ENCODE measurements around the gene RNF144B. TPM values are rescaled to one million over a fixed set of nuclear protein-coding genes. Genes with fewer than 3 reads are reported as not detected.

Gene RNF144B
- total and polyA plus RNA-seq, 2 of the 13 experiments (the other 11 are each of a cell fraction or from before 2014, with no cell fraction given), result 1.8 to 4.3 TPM

DNA sequence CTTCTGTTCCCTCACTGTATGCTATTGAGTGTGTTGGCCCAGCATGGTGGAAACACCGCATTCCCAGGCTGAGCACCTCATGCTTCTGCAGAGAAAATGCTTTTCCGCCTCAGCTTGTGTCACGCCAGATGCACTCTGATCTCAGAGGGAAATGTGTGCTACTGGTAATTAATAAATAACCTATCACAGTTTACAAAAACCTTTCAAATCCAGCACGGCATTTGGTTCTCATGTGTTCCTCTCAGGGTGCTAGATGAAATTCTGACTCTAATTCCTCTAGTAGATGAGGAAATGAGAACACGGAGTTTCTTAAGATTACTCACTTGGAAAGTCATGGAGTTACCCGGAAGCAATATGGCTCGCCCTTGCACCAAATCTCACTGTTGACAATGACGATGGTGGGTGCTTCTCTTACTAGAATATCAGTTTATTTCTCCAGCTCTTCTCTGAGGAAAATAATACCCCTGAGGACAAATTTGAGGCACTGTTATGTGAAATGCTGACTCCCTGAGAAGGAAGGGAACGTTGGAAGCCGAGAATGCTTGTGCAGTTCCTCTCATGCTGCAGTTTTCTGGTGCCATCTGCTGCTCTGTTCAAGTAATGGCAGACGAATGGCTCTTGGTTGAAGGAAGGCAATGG, 116.6 kb downstream of the RNF144B start (continued):
- TF ChIP-seq TMF1 (CRISPR knock-in tag; IDR thresholded peaks at IDR 0.05; ENCODE audit: low read depth), result no peak
- no peak for TF ChIP-seq NR2F1 (CRISPR knock-in tag; IDR thresholded peaks at IDR 0.05)
- TF ChIP-seq FOSL1 (CRISPR knock-in tag; IDR thresholded peaks at IDR 0.05; ENCODE audit: borderline replicate concordance), result no peak
- no peak for TF ChIP-seq CENPX (CRISPR knock-in tag; IDR thresholded peaks at IDR 0.05)
- TF ChIP-seq FOXP1 (IDR thresholded peaks at IDR 0.05), result no peak
- TF ChIP-seq FOXP1 (CRISPR knock-in tag; IDR thresholded peaks at IDR 0.05), result no peak
- no peak for TF ChIP-seq GFI1 (CRISPR knock-in tag; IDR thresholded peaks at IDR 0.05; ENCODE audit: borderline replicate concordance)
- TF ChIP-seq HMG20B (CRISPR knock-in tag; conservative IDR thresholded peaks at IDR 0.05), result no peak
- TF ChIP-seq STAT5B (CRISPR knock-in tag; IDR thresholded peaks at IDR 0.05), result no peak
- TF ChIP-seq, protein P1, sequence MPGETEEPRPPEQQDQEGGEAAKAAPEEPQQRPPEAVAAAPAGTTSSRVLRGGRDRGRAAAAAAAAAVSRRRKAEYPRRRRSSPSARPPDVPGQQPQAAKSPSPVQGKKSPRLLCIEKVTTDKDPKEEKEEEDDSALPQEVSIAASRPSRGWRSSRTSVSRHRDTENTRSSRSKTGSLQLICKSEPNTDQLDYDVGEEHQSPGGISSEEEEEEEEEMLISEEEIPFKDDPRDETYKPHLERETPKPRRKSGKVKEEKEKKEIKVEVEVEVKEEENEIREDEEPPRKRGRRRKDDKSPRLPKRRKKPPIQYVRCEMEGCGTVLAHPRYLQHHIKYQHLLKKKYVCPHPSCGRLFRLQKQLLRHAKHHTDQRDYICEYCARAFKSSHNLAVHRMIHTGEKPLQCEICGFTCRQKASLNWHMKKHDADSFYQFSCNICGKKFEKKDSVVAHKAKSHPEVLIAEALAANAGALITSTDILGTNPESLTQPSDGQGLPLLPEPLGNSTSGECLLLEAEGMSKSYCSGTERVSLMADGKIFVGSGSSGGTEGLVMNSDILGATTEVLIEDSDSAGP (CRISPR knock-in tag; IDR thresholded peaks at IDR 0.05; ENCODE audit: borderline replicate concordance), result no peak
- TF ChIP-seq, protein P2, sequence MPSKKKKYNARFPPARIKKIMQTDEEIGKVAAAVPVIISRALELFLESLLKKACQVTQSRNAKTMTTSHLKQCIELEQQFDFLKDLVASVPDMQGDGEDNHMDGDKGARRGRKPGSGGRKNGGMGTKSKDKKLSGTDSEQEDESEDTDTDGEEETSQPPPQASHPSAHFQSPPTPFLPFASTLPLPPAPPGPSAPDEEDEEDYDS (CRISPR knock-in tag; IDR thresholded peaks at IDR 0.05), result no peak
- no peak for TF ChIP-seq PPARG (CRISPR knock-in tag; conservative IDR thresholded peaks at IDR 0.05)
- TF ChIP-seq NCOA1 (CRISPR knock-in tag; IDR thresholded peaks at IDR 0.05), result no peak
- TF ChIP-seq MATR3 (CRISPR knock-in tag; IDR thresholded peaks at IDR 0.05), result no peak
- TF ChIP-seq ATF7 (IDR thresholded peaks at IDR 0.05), result no peak
- TF ChIP-seq ATF7 (CRISPR knock-in tag; IDR thresholded peaks at IDR 0.05), result no peak
- no peak for TF ChIP-seq MBNL3 (CRISPR knock-in tag; conservative IDR thresholded peaks at IDR 0.05)
- TF ChIP-seq ZNF180 (CRISPR knock-in tag; IDR thresholded peaks at IDR 0.05; ENCODE audit: borderline replicate concordance, low read depth), result no peak
- TF ChIP-seq, protein P3, sequence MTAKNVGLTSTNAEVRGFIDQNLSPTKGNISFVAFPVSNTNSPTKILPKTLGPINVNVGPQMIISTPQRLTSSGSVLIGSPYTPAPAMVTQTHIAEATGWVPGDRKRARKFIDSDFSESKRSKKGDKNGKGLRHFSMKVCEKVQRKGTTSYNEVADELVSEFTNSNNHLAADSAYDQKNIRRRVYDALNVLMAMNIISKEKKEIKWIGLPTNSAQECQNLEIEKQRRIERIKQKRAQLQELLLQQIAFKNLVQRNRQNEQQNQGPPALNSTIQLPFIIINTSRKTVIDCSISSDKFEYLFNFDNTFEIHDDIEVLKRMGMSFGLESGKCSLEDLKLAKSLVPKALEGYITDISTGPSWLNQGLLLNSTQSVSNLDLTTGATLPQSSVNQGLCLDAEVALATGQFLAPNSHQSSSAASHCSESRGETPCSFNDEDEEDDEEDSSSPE (CRISPR knock-in tag; IDR thresholded peaks at IDR 0.05), result no peak
- no peak for TF ChIP-seq ZNF446 (CRISPR knock-in tag; IDR thresholded peaks at IDR 0.05)
- no peak for TF ChIP-seq ZFP62 (CRISPR knock-in tag; IDR thresholded peaks at IDR 0.05)
- TF ChIP-seq KMT2B (CRISPR knock-in tag; IDR thresholded peaks at IDR 0.05), result no peak
- no peak for TF ChIP-seq ZNF30 (CRISPR knock-in tag; IDR thresholded peaks at IDR 0.05)
- TF ChIP-seq ZNF367 (CRISPR knock-in tag; IDR thresholded peaks at IDR 0.05; ENCODE audit: borderline replicate concordance), result no peak
- no peak for TF ChIP-seq YEATS2 (CRISPR knock-in tag; IDR thresholded peaks at IDR 0.05; ENCODE audit: borderline replicate concordance)
- TF ChIP-seq, protein P4, sequence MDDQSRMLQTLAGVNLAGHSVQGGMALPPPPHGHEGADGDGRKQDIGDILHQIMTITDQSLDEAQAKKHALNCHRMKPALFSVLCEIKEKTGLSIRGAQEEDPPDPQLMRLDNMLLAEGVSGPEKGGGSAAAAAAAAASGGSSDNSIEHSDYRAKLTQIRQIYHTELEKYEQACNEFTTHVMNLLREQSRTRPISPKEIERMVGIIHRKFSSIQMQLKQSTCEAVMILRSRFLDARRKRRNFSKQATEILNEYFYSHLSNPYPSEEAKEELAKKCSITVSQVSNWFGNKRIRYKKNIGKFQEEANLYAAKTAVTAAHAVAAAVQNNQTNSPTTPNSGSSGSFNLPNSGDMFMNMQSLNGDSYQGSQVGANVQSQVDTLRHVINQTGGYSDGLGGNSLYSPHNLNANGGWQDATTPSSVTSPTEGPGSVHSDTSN (CRISPR knock-in tag; IDR thresholded peaks at IDR 0.05; ENCODE audit: borderline replicate concordance), result 0 out of 2 replicates have a peak, but pooled peaks have one; percentile 16
- no peak for TF ChIP-seq ZFP41 (CRISPR knock-in tag; IDR thresholded peaks at IDR 0.05; ENCODE audit: borderline replicate concordance)
- TF ChIP-seq ZNF775 (CRISPR knock-in tag; IDR thresholded peaks at IDR 0.05; ENCODE audit: borderline replicate concordance), result no peak
- no peak for TF ChIP-seq SOX6 (IDR thresholded peaks at IDR 0.05)
- no peak for TF ChIP-seq SOX6 (CRISPR knock-in tag; IDR thresholded peaks at IDR 0.05)
- TF ChIP-seq FOXK2 (IDR thresholded peaks at IDR 0.05), result no peak
